GM18502 (cell line): ENCODE data around the gene PTPRQ.
"Not testable (repeated sequence)": the region's sequence is repeated elsewhere in the genome, so short reads cannot be mapped to it uniquely, and the experiment has no call there.

ENCODE experiments used
- ATAC-seq: cut with Tn5 transposase; IDR thresholded peaks from one replicate; pipeline ENCODE4 v1.9.1; 2021; ENCODE audit warnings: mild to moderate bottlenecking; ENCODE audit not compliant: unreplicated experiment, poor library complexity

Gene PTPRQ

GRCh38 chr12:80472236-80472635, 28.2 kb downstream of the PTPRQ start:
- no peak for ATAC-seq

DNA sequence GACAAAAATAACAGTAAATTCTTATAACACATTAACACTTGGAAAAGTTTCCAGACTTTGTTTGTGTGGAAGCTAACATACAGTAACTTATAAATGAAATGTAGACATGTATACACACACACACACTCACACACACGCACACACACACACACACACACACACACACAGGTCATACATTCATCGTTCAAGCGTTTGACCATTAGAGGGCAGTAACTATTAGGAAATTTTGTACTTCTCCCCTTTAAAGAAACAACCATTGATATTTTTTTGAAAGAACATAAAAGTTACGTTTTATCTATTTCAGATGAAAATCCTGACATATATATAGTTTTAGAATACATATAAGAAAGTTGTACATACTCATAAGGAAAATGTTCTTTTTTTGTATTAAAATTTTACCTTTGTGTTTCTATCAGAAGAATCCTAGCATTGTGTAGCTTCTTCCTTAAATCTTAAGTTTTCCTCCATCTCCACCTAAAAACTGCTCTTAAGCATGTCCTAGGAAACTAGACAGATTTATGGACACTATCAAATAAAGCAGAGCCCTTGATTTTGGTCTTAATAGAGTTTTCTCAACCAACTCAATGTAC, 29.0 kb downstream of the PTPRQ start:
- peak; percentile 75 for ATAC-seq

- not testable (repeated sequence) for ATAC-seq
Observed at GRCh38 chr12:80477521-80478145, 33.6 kb downstream of the PTPRQ start.

DNA sequence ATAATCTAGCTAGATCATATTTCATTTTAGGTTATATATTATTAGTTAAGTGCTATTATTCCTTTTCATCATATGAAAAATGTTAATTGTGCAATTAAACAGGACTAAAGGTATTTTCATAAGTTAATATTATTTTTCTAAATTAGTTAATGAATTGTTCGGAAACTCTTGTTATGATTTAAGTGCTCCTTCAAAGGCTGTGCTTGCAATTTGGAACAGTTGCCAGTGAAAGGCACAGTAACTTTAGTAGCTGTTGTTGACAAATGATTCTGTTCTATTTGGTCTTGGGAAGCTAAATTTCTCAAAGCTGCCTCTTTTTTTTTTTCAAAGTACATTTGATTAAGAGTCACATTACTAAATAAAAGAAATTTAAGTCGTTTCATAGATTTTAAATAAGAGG, 40.7 kb downstream of the PTPRQ start:
- ATAC-seq = no peak

DNA sequence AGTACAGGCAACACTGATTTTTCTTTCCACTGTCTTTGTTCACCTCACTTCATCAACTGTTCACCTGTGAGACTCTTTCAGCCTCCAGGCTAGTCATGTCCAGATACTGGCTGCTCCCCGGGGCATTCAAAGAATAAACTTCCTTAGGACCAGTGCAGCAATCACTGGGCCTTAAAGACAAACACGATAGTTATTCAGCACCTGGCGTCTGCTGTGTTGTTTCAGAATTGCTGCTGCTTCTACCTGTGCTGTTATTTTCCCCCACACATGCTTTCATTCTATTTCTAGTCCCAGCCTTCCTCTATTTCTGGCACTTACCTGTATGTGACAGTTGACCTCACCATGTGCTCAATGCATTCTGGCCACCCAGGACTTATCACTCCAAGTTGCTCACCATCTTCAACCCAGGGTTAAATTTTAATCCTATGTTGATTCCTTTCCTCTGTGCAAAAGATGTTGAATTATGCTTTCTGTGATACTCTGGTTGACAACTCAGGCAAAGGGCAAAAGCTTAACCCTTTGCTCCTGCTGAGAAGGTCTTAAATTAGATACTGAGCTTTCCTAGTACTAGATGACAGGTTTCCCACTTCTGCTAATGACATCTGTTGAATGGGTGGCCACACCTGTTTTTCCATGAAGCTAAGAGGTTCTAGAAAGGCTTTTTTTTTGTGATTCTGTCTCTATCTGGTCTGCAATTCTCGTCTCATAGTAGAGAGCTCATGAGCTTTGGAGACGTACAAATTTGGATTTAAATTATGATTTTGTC, 41.4 kb downstream of the PTPRQ start:
- ATAC-seq = no peak

DNA sequence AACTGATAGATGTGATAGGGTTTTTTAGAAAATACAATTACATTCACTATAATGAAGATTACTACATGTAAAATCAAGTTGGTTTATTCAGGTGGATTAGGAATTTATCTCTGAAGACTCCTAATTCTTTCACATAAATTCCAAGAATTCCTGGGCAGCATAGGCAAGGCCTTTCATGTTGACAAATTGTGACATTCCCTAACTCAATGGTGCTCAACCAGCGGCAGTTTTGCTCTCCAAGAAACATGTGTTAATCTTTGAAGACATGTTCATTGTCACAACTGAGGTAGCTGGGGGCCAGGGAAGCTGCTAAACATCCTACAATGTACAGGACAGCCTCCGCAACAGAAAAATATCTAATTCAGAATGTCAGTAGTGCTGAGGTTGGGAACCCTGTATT, 46.3 kb downstream of the PTPRQ start:
- no peak for ATAC-seq

- ATAC-seq = no peak
Observed at GRCh38 chr12:80491166-80491565, 47.1 kb downstream of the PTPRQ start.

DNA sequence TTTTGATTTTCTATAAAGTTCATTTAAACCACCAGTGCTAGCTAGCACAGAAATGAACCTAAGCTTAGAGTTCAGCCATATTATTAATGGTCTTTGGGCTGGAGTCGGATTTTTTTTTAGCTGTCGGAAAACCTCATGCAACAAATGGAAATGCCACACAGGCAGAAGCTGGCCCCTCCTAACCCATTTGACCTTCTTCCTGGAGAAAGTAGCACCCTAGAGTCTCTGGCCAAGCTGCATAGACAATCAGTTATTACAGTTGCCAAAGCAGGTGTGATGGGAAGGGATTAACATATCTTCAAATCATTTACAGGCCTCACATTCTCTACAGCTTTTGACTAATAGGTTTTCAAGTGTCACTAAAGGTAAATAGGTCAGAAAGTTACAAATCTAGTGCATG, 49.4 kb downstream of the PTPRQ start:
- no peak for ATAC-seq

DNA sequence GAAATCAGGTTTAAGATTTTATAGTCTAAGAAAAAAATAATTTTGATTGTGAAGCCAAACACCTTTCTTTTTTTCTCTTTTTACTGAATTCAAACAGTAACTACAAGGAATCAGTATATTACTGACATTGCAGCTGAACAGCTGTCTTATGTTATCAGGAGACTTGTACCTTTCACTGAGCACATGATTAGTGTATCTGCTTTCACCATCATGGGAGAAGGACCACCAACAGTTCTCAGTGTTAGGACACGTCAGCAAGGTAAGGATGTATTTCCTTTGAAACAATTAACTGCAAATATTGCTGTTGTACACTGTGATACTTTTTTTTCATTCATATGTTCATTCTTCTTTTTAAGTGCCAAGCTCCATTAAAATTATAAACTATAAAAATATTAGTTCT, 50.8 kb downstream of the PTPRQ start:
- no peak for ATAC-seq

- ATAC-seq = peak; percentile 57
Observed at GRCh38 chr12:80498059-80498728, 54.2 kb downstream of the PTPRQ start.

- peak; percentile 80 for ATAC-seq
Observed at GRCh38 chr12:80504389-80505163, 60.5 kb downstream of the PTPRQ start.

GRCh38 chr12:80509781-80510556, 65.9 kb downstream of the PTPRQ start:
- ATAC-seq = no peak

DNA sequence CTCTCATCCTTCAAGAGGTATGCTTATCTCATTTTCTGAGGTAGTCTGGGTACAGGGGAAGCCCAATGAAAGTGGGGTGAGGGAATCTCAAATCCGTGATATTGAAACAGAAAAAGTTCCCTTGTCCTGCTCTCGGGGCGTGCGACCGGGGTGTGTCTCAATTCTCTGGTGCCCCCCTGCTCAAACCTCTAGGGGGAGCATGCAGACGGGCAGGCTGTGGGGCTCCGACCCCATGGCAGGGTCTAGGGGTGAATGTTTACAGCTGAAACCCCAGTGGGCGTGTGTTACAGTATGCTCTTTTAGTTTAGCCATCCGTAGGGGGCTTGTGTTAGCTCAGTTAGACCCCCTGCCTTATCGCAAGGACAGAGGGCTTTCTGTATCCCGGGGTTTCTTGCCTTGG, 68.7 kb downstream of the PTPRQ start:
- ATAC-seq = no peak

GRCh38 chr12:80513211-80513610, 69.2 kb downstream of the PTPRQ start:
- ATAC-seq = no peak

GRCh38 chr12:80517655-80518054, 73.6 kb downstream of the PTPRQ start:
- no peak for ATAC-seq

DNA sequence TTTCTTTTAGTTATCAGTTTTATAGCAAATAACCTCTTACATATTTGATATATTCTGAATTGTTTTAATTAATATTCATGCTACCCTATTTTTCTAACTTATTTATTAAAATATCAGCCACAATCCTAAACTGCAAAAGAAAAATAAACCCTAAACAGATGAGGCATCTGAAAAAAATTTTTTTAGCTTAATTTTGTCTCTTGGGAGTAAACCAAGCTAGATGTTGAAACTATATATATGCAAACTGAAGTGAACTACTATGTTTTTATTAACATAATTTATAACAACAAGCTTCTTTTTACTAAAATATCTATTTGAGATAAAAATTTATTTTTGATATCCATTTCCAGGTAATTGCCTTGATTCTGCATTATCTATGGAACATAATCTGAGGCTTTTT, 87.6 kb downstream of the PTPRQ start:
- no peak for ATAC-seq

- ATAC-seq = no peak
Observed at GRCh38 chr12:80539029-80539428, 95.0 kb downstream of the PTPRQ start.

GRCh38 chr12:80549298-80549697, 105.3 kb downstream of the PTPRQ start:
- ATAC-seq = no peak

GRCh38 chr12:80551897-80552296, 107.9 kb downstream of the PTPRQ start:
- ATAC-seq = no peak

GRCh38 chr12:80553316-80553715, 109.3 kb downstream of the PTPRQ start:
- ATAC-seq = no peak
